ENCODE data around the gene RNU4-1. TPM values are rescaled to one million over a fixed set of nuclear protein-coding genes. Genes with fewer than 3 reads are reported as not detected.

RNU4-1 gene
- total RNA-seq, 1 experiment from 2014 or later: not detected

- in situ Hi-C loops (cut with HindIII; ENCODE audit: low pct_unique_long_range_greater_than_20kb, low sequenced_read_pairs): no loop called here
- peak; percentile 77 for DNase-seq (ENCODE audit: low read depth, low spot score)
These were observed 21.2 kb upstream of the RNU4-1 start for GRCh38 chr12:120314220-120314619.

- in situ Hi-C loops (cut with HindIII; ENCODE audit: low pct_unique_long_range_greater_than_20kb, low sequenced_read_pairs): no loop called here
- peak; percentile 97 for DNase-seq (ENCODE audit: low read depth, low spot score)
These were observed 9.2 kb upstream of the RNU4-1 start, which contains the start of gene SIRT4 for GRCh38 chr12:120301962-120302815. TSS of gene SIRT4 (plus strand) at chr12:120302321. CDS start at chr12:120303562, 1,241 bp downstream.

GRCh38 chr12:120292411-120292660, 701 bp downstream of the RNU4-1 start:
- in situ Hi-C loops (cut with HindIII; ENCODE audit: low pct_unique_long_range_greater_than_20kb, low sequenced_read_pairs): no loop called here
- no peak for DNase-seq (ENCODE audit: low read depth, low spot score)

- in situ Hi-C loops (cut with HindIII; ENCODE audit: low pct_unique_long_range_greater_than_20kb, low sequenced_read_pairs): no loop called here
- no peak for DNase-seq (ENCODE audit: low read depth, low spot score)
These were observed 2.3 kb downstream of the RNU4-1 start for GRCh38 chr12:120290609-120291305.

- no peak for DNase-seq (ENCODE audit: low read depth, low spot score)
- in situ Hi-C loops (cut with HindIII; ENCODE audit: low pct_unique_long_range_greater_than_20kb, low sequenced_read_pairs): no loop called here
These were observed 5.5 kb downstream of the RNU4-1 start for GRCh38 chr12:120287491-120287890.

GRCh38 chr12:120286768-120287490, 6.1 kb downstream of the RNU4-1 start:
- peak; percentile 80 for DNase-seq (ENCODE audit: low read depth, low spot score)
- in situ Hi-C loops (cut with HindIII; ENCODE audit: low pct_unique_long_range_greater_than_20kb, low sequenced_read_pairs): no loop called here

GRCh38 chr12:120284381-120284780, 8.7 kb downstream of the RNU4-1 start:
- in situ Hi-C loops (cut with HindIII; ENCODE audit: low pct_unique_long_range_greater_than_20kb, low sequenced_read_pairs): no loop called here
- DNase-seq (ENCODE audit: low read depth, low spot score): no peak

- DNase-seq (ENCODE audit: low read depth, low spot score): no peak
- in situ Hi-C loops (cut with HindIII; ENCODE audit: low pct_unique_long_range_greater_than_20kb, low sequenced_read_pairs): no loop called here
These were observed 9.7 kb downstream of the RNU4-1 start for GRCh38 chr12:120283318-120283717.

- in situ Hi-C loops (cut with HindIII; ENCODE audit: low pct_unique_long_range_greater_than_20kb, low sequenced_read_pairs): no loop called here
- no peak for DNase-seq (ENCODE audit: low read depth, low spot score)
These were observed 14.6 kb downstream of the RNU4-1 start for GRCh38 chr12:120278137-120279069.

- DNase-seq (ENCODE audit: low read depth, low spot score): no peak
- in situ Hi-C loops (cut with HindIII; ENCODE audit: low pct_unique_long_range_greater_than_20kb, low sequenced_read_pairs): no loop called here
These were observed 16.3 kb downstream of the RNU4-1 start for GRCh38 chr12:120276734-120277133.

GRCh38 chr12:120267736-120268135, 25.3 kb downstream of the RNU4-1 start:
- DNase-seq (ENCODE audit: low read depth, low spot score): no peak
- in situ Hi-C loops (cut with HindIII; ENCODE audit: low pct_unique_long_range_greater_than_20kb, low sequenced_read_pairs): no loop called here

GRCh38 chr12:120266180-120266870, 26.7 kb downstream of the RNU4-1 start:
- no peak for DNase-seq (ENCODE audit: low read depth, low spot score)
- in situ Hi-C loops (cut with HindIII; ENCODE audit: low pct_unique_long_range_greater_than_20kb, low sequenced_read_pairs): no loop called here

GRCh38 chr12:120265473-120266179, 27.4 kb downstream of the RNU4-1 start, which contains the start of gene PXN:
TSS of gene PXN (minus strand) at chr12:120265730. CDS start at chr12:120265629, 101 bp downstream.
- in situ Hi-C loops (cut with HindIII; ENCODE audit: low pct_unique_long_range_greater_than_20kb, low sequenced_read_pairs): no loop called here

GRCh38 chr12:120264904-120265472, 28.0 kb downstream of the RNU4-1 start:
- DNase-seq (ENCODE audit: low read depth, low spot score): no peak
- in situ Hi-C loops (cut with HindIII; ENCODE audit: low pct_unique_long_range_greater_than_20kb, low sequenced_read_pairs): no loop called here

More at GRCh38 chr12:120265473-120266179, 27.4 kb downstream of the RNU4-1 start, which contains the start of gene PXN:
- peak; percentile 75 for DNase-seq (ENCODE audit: low read depth, low spot score)

- peak; percentile 30 for DNase-seq (ENCODE audit: low read depth, low spot score)
- in situ Hi-C loops (cut with HindIII; ENCODE audit: low pct_unique_long_range_greater_than_20kb, low sequenced_read_pairs): no loop called here
These were observed 28.7 kb downstream of the RNU4-1 start for GRCh38 chr12:120264086-120264903.

Data from SK-MEL-5 (cell line).